H1 (cell line): ENCODE results near the gene GRID1. TPM values are rescaled to one million over a fixed set of nuclear protein-coding genes. Genes with fewer than 3 reads are reported as not detected.

ENCODE experiments used
- CTCF ChIA-PET: fragments of 300-600 bp; sonication (Branson Sonifier 250); formaldehyde crosslinking; loops from one replicate; lab custom pipeline; 2021; ENCODE audit not compliant: partially characterized antibody; lab: Charles Lee
- POLR2A ChIA-PET: fragments of 300-600 bp; sonication (Branson Sonifier 250); formaldehyde crosslinking; loops from one replicate; lab custom pipeline; 2021; ENCODE audit warnings: inconsistent platforms; ENCODE audit not compliant: partially characterized antibody; lab: Charles Lee
- DNase-seq, 2 experiments: peaks; one replicate each; pipeline versions ENCODE4 v3.0.0 to v3.0.0-alpha.2; 2010 to 2022; ENCODE audit warnings: low spot score in 2 of 2, low read depth in 1 of 2, mixed read lengths in 1 of 2
- FAIRE-seq: peaks from 2 replicates; lab custom pipeline; 2011; peaks lifted over from hg19 to GRCh38; lab: Jason Lieb, UNC
- H2AFZ ChIP-seq: 2 replicates; pipeline ENCODE4 v1.8.1; 2012; ENCODE audit warnings: low read length, inconsistent platforms
- H2AK5ac ChIP-seq: 2 replicates; pipeline ENCODE4 v1.6.1; 2013; ENCODE audit warnings: low read depth, low read length
- H2BK120ac ChIP-seq: replicated peaks from 2 replicates; pipeline ENCODE3; 2013; ENCODE audit warnings: low read depth, low read length, inconsistent platforms
- H2BK12ac ChIP-seq: 2 replicates; pipeline ENCODE4 v1.6.1; 2013; ENCODE audit warnings: low read depth, low read length
- H2BK15ac ChIP-seq: 2 replicates; pipeline ENCODE4 v1.6.1; 2013; ENCODE audit warnings: low read length
- H2BK20ac ChIP-seq: 2 replicates; pipeline ENCODE4 v1.6.1; 2013; ENCODE audit warnings: low read length
- H2BK5ac ChIP-seq: 2 replicates; pipeline ENCODE4 v1.6.1; 2013; ENCODE audit warnings: low read depth, low read length
- H3K14ac ChIP-seq: 2 replicates; pipeline ENCODE4 v1.6.1; 2013; ENCODE audit warnings: inconsistent platforms; ENCODE audit not compliant: insufficient read length
- H3K18ac ChIP-seq: 2 replicates; pipeline ENCODE4 v1.6.1; 2013; ENCODE audit warnings: low read length; ENCODE audit errors: extremely low read depth
- H3K23ac ChIP-seq: 2 replicates; pipeline ENCODE4 v1.6.1; 2013; ENCODE audit warnings: inconsistent platforms; ENCODE audit not compliant: insufficient read length
- H3K23me2 ChIP-seq: 2 replicates; pipeline ENCODE4 v1.6.1; 2013; ENCODE audit warnings: low read depth, low read length
- H3K27ac ChIP-seq: 2 replicates; pipeline ENCODE4 v1.6.1; 2011; ENCODE audit warnings: low read depth, low read length, inconsistent platforms
- H3K27me3 ChIP-seq, 4 experiments: replicated peaks in 1 of 4; 1 replicate in 1 of 4; 2 replicates in 3 of 4; pipeline versions ENCODE4 v1.6.1 to v1.8.1; 2011 to 2013; ENCODE audit warnings: low read length in 3 of 4, mild to moderate bottlenecking in 3 of 4, inconsistent platforms in 2 of 4, mixed read lengths in 2 of 4, moderate library complexity in 1 of 4; ENCODE audit not compliant: control insufficient read depth in 3 of 4, insufficient read depth in 3 of 4; ENCODE audit errors: extremely low read depth in 1 of 4
- H3K36me3 ChIP-seq, 4 experiments: 2 replicates each; pipeline versions ENCODE4 v1.6.1 to v1.8.1; 2011 to 2013; ENCODE audit warnings: mild to moderate bottlenecking in 4 of 4, low read length in 3 of 4, moderate library complexity in 2 of 4, control low read depth in 1 of 4, inconsistent platforms in 1 of 4; ENCODE audit not compliant: insufficient read depth in 4 of 4, control insufficient read depth in 2 of 4
- H3K4ac ChIP-seq: replicated peaks from 2 replicates; pipeline ENCODE3; 2013; ENCODE audit warnings: low read length, low read depth, mixed read lengths, inconsistent platforms; ENCODE audit not compliant: insufficient read length
- H3K4me1 ChIP-seq, 4 experiments: replicated peaks in 1 of 4; 1 replicate in 1 of 4; 2 replicates in 3 of 4; pipeline versions ENCODE4 v1.6.1 to v1.8.1; 2011 to 2013; ENCODE audit warnings: low read length in 3 of 4, inconsistent platforms in 2 of 4, mixed read lengths in 1 of 4; ENCODE audit not compliant: insufficient read depth in 4 of 4, control insufficient read depth in 3 of 4
- H3K4me2 ChIP-seq, 2 experiments: 2 replicates each; pipeline versions ENCODE4 v1.6.1 to v1.8.1; 2011 to 2013; ENCODE audit warnings: low read depth in 2 of 2, low read length in 2 of 2, control low read depth in 1 of 2, inconsistent platforms in 1 of 2, mild to moderate bottlenecking in 1 of 2; ENCODE audit not compliant: insufficient read depth in 1 of 2
- H3K4me3 ChIP-seq, 4 experiments: fragments of 200-600, 300-600 bp in 1 of 4; sonication (generic), shearing (Covaris generic), sonication (Bioruptor Twin) in 1 of 4; 2 replicates each; pipeline versions ENCODE4 v1.5.1 to v1.8.1; 2011 to 2016; ENCODE audit warnings: low read length in 4 of 4, low read depth in 3 of 4, control low read depth in 2 of 4, inconsistent platforms in 2 of 4, mild to moderate bottlenecking in 2 of 4, mixed read lengths in 1 of 4, moderate library complexity in 1 of 4; ENCODE audit not compliant: insufficient read depth in 2 of 4; ENCODE audit errors: extremely low read depth in 1 of 4
- H3K56ac ChIP-seq: replicated peaks from 2 replicates; pipeline ENCODE3; 2013; ENCODE audit warnings: low read depth, mild to moderate bottlenecking, mixed read lengths, low read length, inconsistent platforms; ENCODE audit not compliant: insufficient read length
- H3K79me1 ChIP-seq: 2 replicates; pipeline ENCODE4 v1.6.1; 2013; ENCODE audit warnings: low read depth, low read length, control low read depth
- H3K79me2 ChIP-seq, 2 experiments: 2 replicates each; pipeline versions ENCODE4 v1.6.1 to v1.8.1; 2012 to 2013; ENCODE audit warnings: low read length in 2 of 2, mild to moderate bottlenecking in 2 of 2, inconsistent platforms in 1 of 2; ENCODE audit not compliant: insufficient read depth in 2 of 2, control insufficient read depth in 1 of 2
- H3K9ac ChIP-seq, 4 experiments: replicated peaks in 1 of 4; 1 replicate in 1 of 4; 2 replicates in 3 of 4; pipeline versions ENCODE4 v1.6.1 to v1.8.1; 2011 to 2013; ENCODE audit warnings: low read depth in 3 of 4, low read length in 3 of 4, control low read depth in 2 of 4, mild to moderate bottlenecking in 2 of 4, moderate library complexity in 2 of 4, inconsistent platforms in 1 of 4; ENCODE audit errors: extremely low read depth in 1 of 4
- H3K9me3 ChIP-seq, 2 experiments: 2 replicates each; pipeline versions ENCODE4 v1.6.1 to v1.8.1; 2012 to 2013; ENCODE audit warnings: mild to moderate bottlenecking in 2 of 2, moderate library complexity in 2 of 2, control low read depth in 1 of 2, inconsistent platforms in 1 of 2, low read depth in 1 of 2, low read length in 1 of 2, mixed read lengths in 1 of 2; ENCODE audit not compliant: insufficient read depth in 2 of 2
- H4K20me1 ChIP-seq, 2 experiments: replicated peaks in 1 of 2; 2 replicates each; pipeline versions ENCODE3 to v1.8.1; 2011 to 2013; ENCODE audit warnings: inconsistent platforms in 2 of 2, low read length in 2 of 2, mild to moderate bottlenecking in 1 of 2; ENCODE audit not compliant: insufficient read depth in 2 of 2, control insufficient read depth in 1 of 2
- H4K5ac ChIP-seq: 2 replicates; pipeline ENCODE4 v1.6.1; 2013; ENCODE audit warnings: low read length, low read depth, mixed read lengths, inconsistent platforms; ENCODE audit not compliant: insufficient read length
- H4K8ac ChIP-seq: 2 replicates; pipeline ENCODE4 v1.8.0; 2013; ENCODE audit warnings: mild to moderate bottlenecking, moderate library complexity, low read length, inconsistent platforms; ENCODE audit not compliant: insufficient read depth; ENCODE audit errors: extremely low read depth
- H4K91ac ChIP-seq: replicated peaks from 2 replicates; pipeline ENCODE3; 2013; ENCODE audit warnings: low read length, mixed read lengths, inconsistent platforms; ENCODE audit not compliant: insufficient read length
- ATF3 ChIP-seq: IDR thresholded peaks from 2 replicates; pipeline ENCODE4 v1.6.1; 2011; ENCODE audit warnings: low read depth, mild to moderate bottlenecking, low read length; ENCODE audit not compliant: insufficient read depth
- CTCF ChIP-seq, 3 experiments: IDR thresholded peaks; 1 replicate in 2 of 3; 2 replicates in 1 of 3; pipeline versions ENCODE4 v1.5.1 to v1.6.1; 2011; ENCODE audit warnings: low read length in 3 of 3, mild to moderate bottlenecking in 3 of 3, inconsistent platforms in 2 of 3, low read depth in 1 of 3, moderate library complexity in 1 of 3; ENCODE audit not compliant: insufficient read depth in 1 of 3; ENCODE audit errors: control extremely low read depth in 1 of 3
- E2F6 ChIP-seq: IDR thresholded peaks from 2 replicates; pipeline ENCODE4 v1.6.1; 2012; ENCODE audit warnings: inconsistent platforms
- EP300 ChIP-seq, 2 experiments: IDR thresholded peaks; 1 replicate in 1 of 2; 2 replicates in 1 of 2; pipeline ENCODE4 v1.6.1; 2011 to 2012; ENCODE audit warnings: low read depth in 2 of 2, low read length in 2 of 2, mild to moderate bottlenecking in 2 of 2, borderline replicate concordance in 1 of 2, inconsistent platforms in 1 of 2, moderate library complexity in 1 of 2
- NRF1 ChIP-seq: IDR thresholded peaks from 2 replicates; pipeline ENCODE4 v1.6.1; 2011; ENCODE audit warnings: mild to moderate bottlenecking, low read depth, low read length, improper control_type of control experiment
- TAF1 ChIP-seq: IDR thresholded peaks from 2 replicates; pipeline ENCODE4 v1.6.1; 2011; ENCODE audit warnings: mild to moderate bottlenecking, low read depth, low read length
- WGBS, 2 experiments: shearing (Covaris generic) in 1 of 2; methylation state at CpG; one replicate each; pipeline versions ENCODE4 v1.1.6 to v1.1.7; 2013 to 2015; ENCODE audit warnings: low lambda C conversion rate in 2 of 2, mixed read lengths in 2 of 2, inconsistent platforms in 1 of 2, low coverage in 1 of 2, missing lambda C conversion rate in 1 of 2; ENCODE audit not compliant: insufficient replicate concordance in 2 of 2, insufficient coverage in 1 of 2, insufficient read length in 1 of 2; ENCODE audit errors: extremely low coverage in 1 of 2, missing lambda C conversion rate in 1 of 2; 5-methylcytosine and 5-hydroxymethylcytosine counted together
- polyA plus RNA-seq, 7 experiments: library from polyadenylated mRNA; depleted of rRNA in 3 of 7; stranded (reverse) in 5 of 7; unstranded in 2 of 7; fragments of >200 nt in 5 of 7; fragments of 200-250 nt in 2 of 7; gene quantifications; 1 replicate in 5 of 7; 2 replicates in 1 of 7; 4 replicates in 1 of 7; pipeline versions ENCODE4 v1.2.1 to v1.2.3, GENCODE V29; 2011 to 2013; ENCODE audit warnings: missing spikeins in 2 of 7, mixed read lengths in 2 of 7
- total RNA-seq: library from RNA; stranded (reverse); fragmentation: NEBNext Ultra II Directional; extraction: Animal tissue kit (Norgen Biotek cat#: 25700); gene quantifications from 2 replicates; pipeline ENCODE4 v1.2.1, GENCODE V29; 2021

The GRID1 gene
- total and polyA plus RNA-seq, 2 of the 8 experiments (the other 6 are each of a cell fraction or from before 2014, with no cell fraction given) = 0.22 to 0.30 TPM

GRCh38 chr10:86261941-86262687 lies 104.5 kb downstream of the GRID1 start:
- ChIA-PET CTCF (interaction anchor here (0.8 to 15.7 kb wide), 39 partner anchors 9 to 422 kb away, joined by 3 to 137 read pairs (median 4); no protein-coding TSS in a partner anchor), POLR2A (interaction anchor here (1.6 to 1.9 kb wide), 2 partner anchors 9 to 126 kb away, joined by 3 to 7 read pairs; no protein-coding TSS in a partner anchor)
- H3K36me3 ChIP-seq = no peaks in the 10 kb centered on the region
- H2BK5ac ChIP-seq = no peak overlapping the region
- no peak overlapping the region for H3K4ac ChIP-seq
- peak overlapping the region; percentile 21 to 58 for H3K4me2 ChIP-seq
- peak overlapping the region; percentile 20; the same call in 1 of the 2 replicates for H2BK15ac ChIP-seq
- H3K56ac ChIP-seq = no peak overlapping the region
- DNase-seq (peak; percentile 43 to 67), FAIRE-seq (peak; percentile 24)
- H3K27ac ChIP-seq = no peak overlapping the region
- WGBS, 2 experiments = 75% methylated on average over 14 of the region's 14 CpGs; no CpG with 5 or more reads in 1 of the 2 experiments
- H3K14ac ChIP-seq = no peak overlapping the region
- no peaks in the 10 kb centered on the region; the same call in 1 of the 2 replicates for H3K79me1 ChIP-seq
- no peak overlapping the region for H3K9ac ChIP-seq
- H2BK12ac ChIP-seq = peak overlapping the region; percentile 75; the same call in 1 of the 2 replicates
- H3K27me3 ChIP-seq = peaks cover 0 to 10% (median 4%) of the 10 kb centered on the region in 4 experiments; a peak in 5 of 7 replicates
- H3K23me2 ChIP-seq = no peaks in the 10 kb centered on the region; the same call in 1 of the 2 replicates
- H4K8ac ChIP-seq = no peak overlapping the region
- no peak overlapping the region for H3K4me3 ChIP-seq
- no peak overlapping the region for H2BK120ac ChIP-seq
- H3K23ac ChIP-seq = no peak overlapping the region
- no peaks in the 10 kb centered on the region for H3K79me2 ChIP-seq
- H2BK20ac ChIP-seq = no peak overlapping the region
- H4K5ac ChIP-seq = no peak overlapping the region
- no peak overlapping the region; the same call in 1 of the 2 replicates for H3K18ac ChIP-seq
- H3K9me3 ChIP-seq = no peaks in the 10 kb centered on the region
- no peak overlapping the region for H2AK5ac ChIP-seq
- peaks cover 0 to 12% (median 7%) of the 10 kb centered on the region in 4 experiments; a peak in 6 of 7 replicates for H3K4me1 ChIP-seq
- no peak overlapping the region for H4K91ac ChIP-seq
- H4K20me1 ChIP-seq = no peaks in the 10 kb centered on the region
- H2AFZ ChIP-seq = peak overlapping the region; percentile 98
- TF ChIP-seq NRF1 (no peak), ATF3 (no peak), EP300 (IDR thresholded peaks at IDR 0.05; ENCODE audit: borderline replicate concordance in 1 of 2, low read depth in 2 of 2, low read length in 2 of 2) (no peak), TAF1 (no peak), E2F6 (0 out of 2 replicates have a peak, but pooled peaks have one; percentile 21), CTCF (IDR thresholded peaks at IDR 0.05; ENCODE audit: control extremely low read depth in 1 of 3, insufficient read depth in 1 of 3, low read depth in 1 of 3, low read length in 3 of 3) (peak; percentile 74 to 83 (median 74))
